GM12874 (cell line): ENCODE results near the gene RARG.

ENCODE experiments used
- TF ChIP-seq, protein P1 (sequence below): IDR thresholded peaks from 2 replicates; pipeline ENCODE4 v1.5.1; 2011; ENCODE audit warnings: low read depth, mild to moderate bottlenecking, control low read depth, low read length, moderate library complexity; ENCODE audit not compliant: insufficient read depth

Gene RARG

DNA sequence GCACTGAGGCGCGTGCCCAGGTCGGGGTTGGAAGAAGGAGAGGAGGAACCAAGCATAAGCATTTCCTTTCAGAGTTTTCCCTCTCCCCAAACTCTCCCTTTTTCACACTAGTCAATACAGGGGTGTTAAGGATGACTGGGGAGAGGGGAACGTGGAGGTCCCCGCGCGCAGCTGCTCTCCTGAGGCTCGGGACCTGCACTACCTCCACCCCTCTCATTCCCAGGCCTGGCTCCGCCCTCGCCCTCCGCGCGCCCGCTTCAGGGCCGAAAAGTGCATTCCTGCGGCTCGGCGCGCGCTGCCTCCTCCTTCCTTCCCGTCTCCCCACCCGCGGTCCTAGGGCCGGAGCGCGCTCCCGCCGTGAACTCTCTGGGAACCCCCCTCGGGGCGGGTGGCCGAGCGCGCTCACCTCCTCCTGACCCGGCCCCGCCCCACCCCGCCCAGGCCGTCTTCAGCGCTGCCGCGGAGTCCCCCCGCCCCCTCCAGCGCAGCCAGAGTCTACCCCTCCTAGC, 11.3 kb downstream of the RARG start:
- TF ChIP-seq, protein P1, sequence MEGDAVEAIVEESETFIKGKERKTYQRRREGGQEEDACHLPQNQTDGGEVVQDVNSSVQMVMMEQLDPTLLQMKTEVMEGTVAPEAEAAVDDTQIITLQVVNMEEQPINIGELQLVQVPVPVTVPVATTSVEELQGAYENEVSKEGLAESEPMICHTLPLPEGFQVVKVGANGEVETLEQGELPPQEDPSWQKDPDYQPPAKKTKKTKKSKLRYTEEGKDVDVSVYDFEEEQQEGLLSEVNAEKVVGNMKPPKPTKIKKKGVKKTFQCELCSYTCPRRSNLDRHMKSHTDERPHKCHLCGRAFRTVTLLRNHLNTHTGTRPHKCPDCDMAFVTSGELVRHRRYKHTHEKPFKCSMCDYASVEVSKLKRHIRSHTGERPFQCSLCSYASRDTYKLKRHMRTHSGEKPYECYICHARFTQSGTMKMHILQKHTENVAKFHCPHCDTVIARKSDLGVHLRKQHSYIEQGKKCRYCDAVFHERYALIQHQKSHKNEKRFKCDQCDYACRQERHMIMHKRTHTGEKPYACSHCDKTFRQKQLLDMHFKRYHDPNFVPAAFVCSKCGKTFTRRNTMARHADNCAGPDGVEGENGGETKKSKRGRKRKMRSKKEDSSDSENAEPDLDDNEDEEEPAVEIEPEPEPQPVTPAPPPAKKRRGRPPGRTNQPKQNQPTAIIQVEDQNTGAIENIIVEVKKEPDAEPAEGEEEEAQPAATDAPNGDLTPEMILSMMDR = no peak

DNA sequence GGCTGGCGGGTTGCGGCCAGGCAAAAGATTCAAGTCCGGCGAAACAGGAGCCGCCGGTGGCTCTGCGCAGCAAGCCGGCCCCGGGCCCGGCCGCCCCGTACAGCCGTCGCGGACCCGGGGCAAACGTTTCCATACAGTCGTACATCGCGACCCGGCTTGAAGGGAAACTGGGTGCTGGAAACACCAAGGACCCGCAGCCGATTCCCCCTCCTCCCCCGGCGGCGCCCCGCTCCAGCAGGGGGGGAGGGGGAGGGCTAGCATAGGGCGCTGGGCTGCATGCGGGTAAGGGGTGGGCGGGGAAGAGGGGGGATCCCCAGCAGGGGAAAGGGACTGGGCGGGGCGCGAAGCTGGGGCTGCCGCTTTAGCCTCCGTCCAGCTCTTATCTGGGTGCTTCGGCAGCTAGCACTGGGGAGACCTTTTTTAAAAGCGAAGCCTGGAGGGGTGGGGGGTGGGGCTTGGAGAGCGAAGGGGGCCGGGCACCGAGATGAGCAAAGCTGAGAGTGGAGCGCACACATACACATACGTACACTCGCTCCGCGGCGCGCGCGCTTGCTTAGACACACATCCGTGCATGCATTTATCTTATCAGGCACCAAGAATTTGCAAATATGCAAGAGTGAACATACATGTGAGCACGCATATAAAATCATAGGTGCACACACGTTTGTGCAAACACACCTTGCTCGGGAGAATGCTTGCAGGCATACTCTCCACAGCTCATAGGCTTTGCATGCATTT, 11.9 kb downstream of the RARG start:
- TF ChIP-seq, protein P1 = no peak

DNA sequence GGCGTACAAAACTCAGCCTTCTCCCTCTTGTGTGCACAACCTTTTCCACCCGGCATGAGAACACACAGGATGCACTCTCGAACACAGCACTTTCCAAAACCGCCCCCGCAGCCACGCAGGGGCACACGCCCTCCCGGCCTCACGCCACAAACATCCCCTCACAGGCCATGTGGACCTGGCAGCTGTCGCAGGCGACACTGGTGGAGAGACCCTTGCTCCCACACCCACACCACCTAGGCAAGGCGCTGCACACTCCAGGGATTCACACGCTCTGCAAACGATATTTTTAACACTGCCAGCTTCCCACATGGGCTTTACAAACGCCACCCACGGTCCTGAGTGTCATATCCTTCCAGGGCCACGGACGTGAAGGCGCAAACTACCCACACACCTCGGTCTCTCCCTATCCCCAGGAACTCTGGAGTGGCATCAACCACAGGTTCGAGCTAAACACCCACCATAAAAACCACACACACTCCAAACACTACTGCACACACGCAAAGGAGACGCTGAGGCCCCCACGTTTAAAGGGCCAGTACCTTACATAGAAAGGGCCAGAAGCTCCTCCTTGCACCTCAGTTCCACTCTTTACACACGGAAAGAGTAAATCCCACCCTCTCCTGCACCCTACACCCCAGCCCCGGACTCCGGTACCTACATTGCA, 12.6 kb downstream of the RARG start:
- TF ChIP-seq, protein P1 = no peak

DNA sequence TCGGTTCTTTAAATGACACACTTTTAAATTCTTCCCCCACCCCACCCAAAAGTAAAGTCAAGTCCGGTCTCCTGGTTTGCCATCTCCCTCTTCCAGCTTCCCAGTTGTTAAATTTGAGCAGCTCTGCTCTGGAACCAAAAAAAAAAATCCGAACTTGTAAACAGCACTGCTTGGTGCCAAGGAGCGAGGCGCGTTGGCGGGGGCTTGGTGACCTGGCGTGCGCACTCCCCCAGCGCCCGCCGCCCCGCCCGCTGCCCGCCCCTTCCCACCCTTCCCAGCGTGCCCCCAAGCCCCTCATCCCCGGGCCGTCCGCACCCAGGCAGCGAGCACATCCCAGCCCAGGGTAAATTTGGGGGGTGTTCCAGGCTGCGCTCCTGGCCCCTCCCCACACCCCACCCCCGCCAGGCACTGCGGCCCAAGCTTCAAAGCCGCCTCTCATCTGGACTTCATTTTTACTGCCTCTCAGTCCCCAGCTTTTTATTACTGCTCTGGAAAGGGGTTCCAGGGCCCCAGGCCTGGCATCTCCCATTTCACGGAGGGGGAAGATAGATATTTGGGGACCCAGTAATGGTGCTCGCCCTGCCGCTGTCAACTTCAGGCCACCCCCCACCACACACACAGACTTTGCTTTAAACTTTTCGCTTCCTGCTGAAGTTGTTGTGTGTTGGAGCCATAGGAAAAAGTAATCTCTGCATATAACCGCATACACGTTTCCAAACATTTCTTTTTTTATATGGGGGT, 13.3 kb downstream of the RARG start:
- TF ChIP-seq, protein P1 = no peak

DNA sequence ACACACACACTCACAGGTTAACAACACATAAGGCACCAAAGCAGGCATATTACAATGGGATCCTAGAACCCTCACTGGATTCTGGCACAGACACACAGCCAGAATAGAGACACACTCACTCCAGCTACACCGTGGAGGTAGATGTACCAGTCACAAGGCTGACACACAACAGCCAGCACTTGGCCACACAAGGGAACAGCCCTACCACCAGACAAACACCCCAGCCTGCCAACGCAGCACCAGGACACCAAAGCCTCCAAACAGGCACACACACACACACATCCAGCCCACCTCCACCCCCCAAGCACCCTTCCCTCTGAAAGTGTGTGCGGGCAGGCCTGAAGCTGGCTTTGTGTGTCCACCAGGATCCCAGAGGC, 14.1 kb downstream of the RARG start:
- TF ChIP-seq, protein P1 = no peak

DNA sequence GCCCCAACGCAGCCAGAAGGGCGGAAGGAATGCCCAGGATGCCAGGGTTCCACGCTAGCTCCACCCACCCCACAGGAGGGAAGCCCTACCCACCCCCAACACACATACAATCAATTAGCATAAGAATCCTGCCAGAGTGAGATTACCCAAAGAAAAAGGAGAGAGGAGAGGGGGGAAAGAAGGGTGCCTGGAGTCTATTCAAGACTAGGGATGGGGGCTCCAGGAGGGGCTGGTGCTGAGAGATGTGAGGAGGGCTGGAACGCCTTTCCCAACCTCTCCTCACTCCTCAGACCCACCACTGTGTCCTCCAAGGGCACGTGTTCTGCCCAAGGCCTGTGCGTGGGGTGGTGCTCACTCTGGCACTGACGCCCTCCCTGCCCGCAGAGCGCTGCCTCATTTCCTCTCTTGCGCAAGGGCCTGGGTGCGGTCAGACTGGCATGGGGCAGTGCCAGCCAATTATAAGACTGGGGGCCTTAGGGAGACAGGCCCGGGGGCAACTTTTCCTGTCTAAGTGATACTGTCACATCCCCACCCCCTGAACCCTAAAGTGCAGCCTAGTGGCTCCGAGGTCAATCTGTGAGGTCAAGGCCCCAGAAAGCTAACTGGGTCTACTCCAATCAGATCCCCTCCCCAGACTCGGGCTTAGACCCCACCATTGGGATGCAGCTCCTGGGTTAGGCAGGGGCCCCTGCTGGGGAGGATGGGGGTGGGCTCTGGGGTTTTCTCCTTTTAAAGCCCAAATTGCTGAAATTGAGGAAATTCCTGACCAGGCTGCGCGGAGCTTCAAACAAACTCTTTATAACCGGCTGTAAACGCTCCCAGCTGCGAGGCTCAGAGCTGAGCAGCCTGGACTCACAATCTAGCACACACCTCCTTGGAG, 14.7 kb downstream of the RARG start:
- TF ChIP-seq, protein P1 = no peak
